SK-N-SH (cell line): ENCODE results near the gene TMOD3. TPM values are rescaled to one million over a fixed set of nuclear protein-coding genes. Genes with fewer than 3 reads are reported as not detected.

Experiments
- CTCF ChIA-PET: fragments of 300-600, 350-600 bp; formaldehyde crosslinking; extraction: SDS; loops from one replicate; lab custom pipeline; 2021; lab: Yijun Ruan, JAX
- POLR2A ChIA-PET: fragments of 350-600 bp; sonication (Branson Sonifier 250); formaldehyde crosslinking; extraction: SDS; loops from one replicate; lab custom pipeline; 2020; ENCODE audit warnings: antibody characterized with exemption, inconsistent platforms; lab: Yijun Ruan, JAX
- DNase-seq: peaks from one replicate; pipeline ENCODE4 v3.0.0; 2012
- H2AFZ ChIP-seq: fragments of 200-600 bp; sonication (generic); 2 replicates; pipeline ENCODE4 v1.8.1; 2016; ENCODE audit warnings: antibody characterized with exemption, mild to moderate bottlenecking, low read depth
- H3F3A ChIP-seq: fragments of 200-600 bp; sonication (generic); replicated peaks from 2 replicates; pipeline ENCODE3; 2016; ENCODE audit warnings: antibody characterized with exemption, mild to moderate bottlenecking; ENCODE audit not compliant: insufficient read depth
- H3K27ac ChIP-seq, 2 experiments: fragments of 200-500 bp in 1 of 2; fragments of 200-600 bp in 1 of 2; sonication (Bioruptor generic) in 1 of 2; sonication (generic), shearing (Covaris generic) in 1 of 2; 2 replicates each; pipeline versions ENCODE4 v1.5.1 to v1.6.1; 2014 to 2016; ENCODE audit warnings: low read depth in 2 of 2, inconsistent platforms in 1 of 2, low read length in 1 of 2, mild to moderate bottlenecking in 1 of 2, mixed read lengths in 1 of 2
- H3K27me3 ChIP-seq: fragments of 200-600 bp; sonication (generic), shearing (Covaris generic); 2 replicates; pipeline ENCODE4 v1.6.1; 2016; ENCODE audit warnings: mixed run types; ENCODE audit not compliant: insufficient read depth
- H3K36me3 ChIP-seq, 2 experiments: fragments of 200-500 bp in 1 of 2; fragments of 200-600 bp in 1 of 2; sonication (Bioruptor generic) in 1 of 2; sonication (generic) in 1 of 2; replicated peaks in 1 of 2; 2 replicates each; pipeline versions ENCODE3 to v1.5.1; 2014 to 2016; ENCODE audit warnings: low read length in 1 of 2, mild to moderate bottlenecking in 1 of 2; ENCODE audit not compliant: insufficient read depth in 2 of 2, control insufficient read depth in 1 of 2
- H3K4me1 ChIP-seq, 2 experiments: fragments of 200-500 bp in 1 of 2; fragments of 200-600 bp in 1 of 2; sonication (Bioruptor generic) in 1 of 2; sonication (generic), shearing (Covaris generic) in 1 of 2; 2 replicates each; pipeline versions ENCODE4 v1.5.1 to v1.6.1; 2014 to 2016; ENCODE audit warnings: low read depth in 1 of 2, low read length in 1 of 2, mixed run types in 1 of 2; ENCODE audit not compliant: insufficient read depth in 2 of 2, control insufficient read depth in 1 of 2
- H3K4me2 ChIP-seq: fragments of 200-600 bp; sonication (generic), shearing (Covaris generic); 2 replicates; pipeline ENCODE4 v1.6.1; 2017; ENCODE audit warnings: mixed run types
- H3K4me3 ChIP-seq, 2 experiments: fragments of 200-500 bp in 1 of 2; fragments of 200-600 bp in 1 of 2; sonication (Bioruptor generic) in 1 of 2; sonication (generic), shearing (Covaris generic) in 1 of 2; 2 replicates each; pipeline versions ENCODE4 v1.5.1 to v1.8.1; 2014 to 2016; ENCODE audit warnings: low read depth in 2 of 2, inconsistent platforms in 1 of 2, low read length in 1 of 2, mild to moderate bottlenecking in 1 of 2, mixed read lengths in 1 of 2, moderate library complexity in 1 of 2
- H3K79me2 ChIP-seq: fragments of 200-600 bp; sonication (generic); 2 replicates; pipeline ENCODE4 v1.8.1; 2017; ENCODE audit warnings: mild to moderate bottlenecking; ENCODE audit not compliant: insufficient read depth
- H3K9ac ChIP-seq: fragments of 200-600 bp; sonication (generic); 2 replicates; pipeline ENCODE4 v1.6.1; 2017; ENCODE audit warnings: mixed run types
- H3K9me2 ChIP-seq: fragments of 200-600 bp; sonication (generic); 2 replicates; pipeline ENCODE4 v1.6.1; 2017; ENCODE audit warnings: mixed run types
- H3K9me3 ChIP-seq: fragments of 200-600 bp; sonication (generic); 2 replicates; pipeline ENCODE4 v1.6.1; 2017; ENCODE audit warnings: mixed run types, mild to moderate bottlenecking, moderate library complexity
- H4K20me1 ChIP-seq: fragments of 200-600 bp; sonication (generic); 2 replicates; pipeline ENCODE4 v1.6.1; 2017; ENCODE audit warnings: mild to moderate bottlenecking, mixed run types; ENCODE audit not compliant: insufficient read depth
- EZH2phosphoT487 ChIP-seq: fragments of 200-600 bp; sonication (generic); IDR thresholded peaks from 2 replicates; pipeline ENCODE4 v1.6.1; 2017; ENCODE audit warnings: low read depth, mixed run types, mild to moderate bottlenecking, antibody characterized with exemption, moderate library complexity, borderline replicate concordance
- FOXJ3 ChIP-seq: sonication (generic); formaldehyde crosslinking; IDR thresholded peaks from 2 replicates; pipeline ENCODE4 v1.5.1; 2020; ENCODE audit warnings: mild to moderate bottlenecking, missing genetic modification reagents
- FOXM1 ChIP-seq: IDR thresholded peaks from 2 replicates; pipeline ENCODE4 v1.4.0; 2012; ENCODE audit warnings: low read depth, mild to moderate bottlenecking
- GATA2 ChIP-seq: sonication (generic); formaldehyde crosslinking; IDR thresholded peaks from 2 replicates; pipeline ENCODE4 v1.5.0; 2020; ENCODE audit warnings: mild to moderate bottlenecking, missing genetic modification reagents
- RAD21 ChIP-seq: IDR thresholded peaks from 2 replicates; pipeline ENCODE4 v1.6.1; 2012; ENCODE audit warnings: mild to moderate bottlenecking, low read length
- SIN3A ChIP-seq: IDR thresholded peaks from 2 replicates; pipeline ENCODE4 v1.6.1; 2012; ENCODE audit warnings: low read depth, mild to moderate bottlenecking, low read length, moderate library complexity, borderline replicate concordance
- TAF1 ChIP-seq: IDR thresholded peaks from 2 replicates; pipeline ENCODE4 v1.6.1; 2012; ENCODE audit warnings: low read depth, mild to moderate bottlenecking, low read length, moderate library complexity, borderline replicate concordance
- WGBS: methylation state at CpG from one replicate; pipeline ENCODE4 v1.1.6; 2017; ENCODE audit warnings: low lambda C conversion rate; 5-methylcytosine and 5-hydroxymethylcytosine counted together
- polyA plus RNA-seq, 3 experiments: library from polyadenylated mRNA; depleted of rRNA; stranded (reverse); fragments of >200 nt; gene quantifications; 2 replicates each; pipeline ENCODE4 v1.2.3, GENCODE V29; 2012
- TF ChIP-seq, protein P1 (sequence below): IDR thresholded peaks from 2 replicates; pipeline ENCODE4 v1.4.0; 2012; ENCODE audit warnings: low read depth
- TF ChIP-seq, protein P2 (sequence below): fragments of 150-350 bp; IDR thresholded peaks from 2 replicates; pipeline ENCODE4 v1.6.1; 2016; ENCODE audit warnings: mild to moderate bottlenecking, low read depth, low read length
- TF ChIP-seq, protein P3 (sequence below): IDR thresholded peaks from 2 replicates; pipeline ENCODE4; 2012
- TF ChIP-seq, protein P4 (sequence below): fragments of 200-600 bp; sonication (generic); IDR thresholded peaks from 2 replicates; pipeline ENCODE4 v1.6.1; 2017; ENCODE audit warnings: antibody characterized with exemption, mild to moderate bottlenecking, moderate library complexity
- TF ChIP-seq, protein P5 (sequence below): IDR thresholded peaks from 2 replicates; pipeline ENCODE4 v1.4.0; 2012; ENCODE audit warnings: low read depth, borderline replicate concordance
- TF ChIP-seq, protein P6 (sequence below): IDR thresholded peaks from 2 replicates; pipeline ENCODE4 v1.4.0; 2012; ENCODE audit warnings: low read depth, borderline replicate concordance

The TMOD3 gene
- polyA plus RNA-seq, 1 of the 3 experiments (the other 2 are of a cell fraction): 6.0 TPM

DNA sequence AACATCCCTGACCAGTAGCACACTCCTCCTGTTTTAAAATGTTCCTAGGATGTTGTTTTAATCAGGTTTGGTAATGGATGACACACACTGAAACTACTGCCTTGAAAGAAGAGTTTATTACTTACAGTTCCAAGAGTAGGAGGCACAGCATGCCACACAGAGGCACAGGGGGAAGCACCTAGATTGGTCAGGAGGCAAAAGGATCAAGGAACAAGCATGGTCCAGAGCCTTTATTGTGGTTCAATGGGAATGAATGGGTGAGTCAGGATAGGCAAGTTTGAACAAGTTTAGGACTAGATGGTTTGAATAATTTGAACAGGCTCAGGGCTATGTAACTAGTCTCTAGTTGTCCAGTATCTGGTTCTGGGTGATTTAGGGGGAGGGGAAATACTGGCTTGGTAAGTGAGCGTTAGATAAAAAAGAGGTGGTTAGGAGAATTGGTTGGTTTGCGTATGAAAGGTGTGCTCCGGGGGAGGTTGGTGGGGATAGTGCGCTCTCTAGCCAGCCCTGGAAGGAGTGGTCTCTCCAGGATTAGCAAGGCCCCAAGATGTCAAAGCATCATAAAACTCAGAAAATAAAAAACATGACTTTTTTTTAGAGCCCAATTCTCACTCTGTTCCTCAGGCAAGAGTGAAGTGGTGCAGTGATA is 35.1 kb downstream of the TMOD3 start:
- no peak overlapping the region for H3K9ac ChIP-seq
- TF ChIP-seq RAD21: no peak
- no peak for TF ChIP-seq FOXM1
- TF ChIP-seq, protein P1, sequence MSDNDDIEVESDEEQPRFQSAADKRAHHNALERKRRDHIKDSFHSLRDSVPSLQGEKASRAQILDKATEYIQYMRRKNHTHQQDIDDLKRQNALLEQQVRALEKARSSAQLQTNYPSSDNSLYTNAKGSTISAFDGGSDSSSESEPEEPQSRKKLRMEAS: no peak
- POLR2A ChIA-PET: no interaction called here
- CTCF ChIA-PET: no interaction called here
- 95% methylated on average over 4 of the region's 4 CpGs for WGBS
- H4K20me1 ChIP-seq: peaks cover 12% of the 10 kb centered on the region; the same call in 1 of the 2 replicates
- peaks cover 10 to 30% of the 10 kb centered on the region in 2 experiments for H3K4me1 ChIP-seq
- no peak overlapping the region for H2AFZ ChIP-seq
- H3K4me2 ChIP-seq: no peak overlapping the region
- no peak overlapping the region for H3K4me3 ChIP-seq
- no peak overlapping the region for H3K27ac ChIP-seq
- H3K36me3 ChIP-seq: peaks cover 15 to 33% of the 10 kb centered on the region in 2 experiments
- no peaks in the 10 kb centered on the region for H3K9me2 ChIP-seq
- no peak for DNase-seq
- H3K79me2 ChIP-seq: peaks cover 85% of the 10 kb centered on the region
- no peaks in the 10 kb centered on the region for H3K9me3 ChIP-seq
- H3F3A ChIP-seq: peaks cover 17% of the 10 kb centered on the region
- H3K27me3 ChIP-seq: no peaks in the 10 kb centered on the region

DNA sequence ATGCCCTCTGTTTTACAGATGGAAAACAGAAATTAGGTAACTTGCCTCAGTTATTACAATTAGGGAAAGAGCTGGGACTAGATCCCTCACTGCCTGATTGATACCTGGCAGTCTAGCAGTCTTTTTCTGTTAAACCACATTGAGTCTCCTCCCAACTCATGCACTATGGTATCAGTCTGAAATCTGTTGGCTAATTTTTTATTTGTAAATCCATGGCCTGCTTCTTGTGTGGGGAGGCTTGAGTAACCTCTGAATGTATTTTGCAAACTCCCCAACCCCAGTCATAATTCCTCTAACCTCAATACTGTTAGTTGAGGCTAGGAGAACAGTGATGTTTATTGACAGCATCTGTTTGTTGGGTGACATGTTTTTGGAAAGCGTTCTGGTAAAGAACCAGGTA is 35.9 kb downstream of the TMOD3 start:
- CTCF ChIA-PET: interaction anchor here (1.4 kb wide), 1 partner anchor 64 kb away, joined by 3 read pairs; no protein-coding TSS in a partner anchor
- Histone ChIP-seq H3K9me2 (no peaks in the 10 kb centered on the region), H3K27ac (no peak overlapping the region), H2AFZ (no peak overlapping the region), H3K4me2 (no peak overlapping the region), H3K36me3 (peaks cover 15 to 37% of the 10 kb centered on the region in 2 experiments), H3K4me1 (peaks cover 10 to 31% of the 10 kb centered on the region in 2 experiments), H3K27me3 (no peaks in the 10 kb centered on the region), H3K9ac (no peak overlapping the region), H3K9me3 (no peaks in the 10 kb centered on the region), H3K79me2 (peaks cover 86% of the 10 kb centered on the region), H4K20me1 (peaks cover 12% of the 10 kb centered on the region; the same call in 1 of the 2 replicates)
- WGBS: 96% methylated on average over 1 of the region's 1 CpG
- no peak for DNase-seq
- TF ChIP-seq GATA2 (CRISPR knock-in tag) (no peak), SIN3A (no peak), FOXJ3 (CRISPR knock-in tag) (no peak), EZH2phosphoT487 (no peak), TAF1 (no peak), FOXM1 (no peak)
- TF ChIP-seq, protein P2, sequence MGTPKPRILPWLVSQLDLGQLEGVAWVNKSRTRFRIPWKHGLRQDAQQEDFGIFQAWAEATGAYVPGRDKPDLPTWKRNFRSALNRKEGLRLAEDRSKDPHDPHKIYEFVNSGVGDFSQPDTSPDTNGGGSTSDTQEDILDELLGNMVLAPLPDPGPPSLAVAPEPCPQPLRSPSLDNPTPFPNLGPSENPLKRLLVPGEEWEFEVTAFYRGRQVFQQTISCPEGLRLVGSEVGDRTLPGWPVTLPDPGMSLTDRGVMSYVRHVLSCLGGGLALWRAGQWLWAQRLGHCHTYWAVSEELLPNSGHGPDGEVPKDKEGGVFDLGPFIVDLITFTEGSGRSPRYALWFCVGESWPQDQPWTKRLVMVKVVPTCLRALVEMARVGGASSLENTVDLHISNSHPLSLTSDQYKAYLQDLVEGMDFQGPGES: no peak
- TF ChIP-seq, protein P3, sequence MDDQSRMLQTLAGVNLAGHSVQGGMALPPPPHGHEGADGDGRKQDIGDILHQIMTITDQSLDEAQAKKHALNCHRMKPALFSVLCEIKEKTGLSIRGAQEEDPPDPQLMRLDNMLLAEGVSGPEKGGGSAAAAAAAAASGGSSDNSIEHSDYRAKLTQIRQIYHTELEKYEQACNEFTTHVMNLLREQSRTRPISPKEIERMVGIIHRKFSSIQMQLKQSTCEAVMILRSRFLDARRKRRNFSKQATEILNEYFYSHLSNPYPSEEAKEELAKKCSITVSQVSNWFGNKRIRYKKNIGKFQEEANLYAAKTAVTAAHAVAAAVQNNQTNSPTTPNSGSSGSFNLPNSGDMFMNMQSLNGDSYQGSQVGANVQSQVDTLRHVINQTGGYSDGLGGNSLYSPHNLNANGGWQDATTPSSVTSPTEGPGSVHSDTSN: no peak
- TF ChIP-seq, protein P4, sequence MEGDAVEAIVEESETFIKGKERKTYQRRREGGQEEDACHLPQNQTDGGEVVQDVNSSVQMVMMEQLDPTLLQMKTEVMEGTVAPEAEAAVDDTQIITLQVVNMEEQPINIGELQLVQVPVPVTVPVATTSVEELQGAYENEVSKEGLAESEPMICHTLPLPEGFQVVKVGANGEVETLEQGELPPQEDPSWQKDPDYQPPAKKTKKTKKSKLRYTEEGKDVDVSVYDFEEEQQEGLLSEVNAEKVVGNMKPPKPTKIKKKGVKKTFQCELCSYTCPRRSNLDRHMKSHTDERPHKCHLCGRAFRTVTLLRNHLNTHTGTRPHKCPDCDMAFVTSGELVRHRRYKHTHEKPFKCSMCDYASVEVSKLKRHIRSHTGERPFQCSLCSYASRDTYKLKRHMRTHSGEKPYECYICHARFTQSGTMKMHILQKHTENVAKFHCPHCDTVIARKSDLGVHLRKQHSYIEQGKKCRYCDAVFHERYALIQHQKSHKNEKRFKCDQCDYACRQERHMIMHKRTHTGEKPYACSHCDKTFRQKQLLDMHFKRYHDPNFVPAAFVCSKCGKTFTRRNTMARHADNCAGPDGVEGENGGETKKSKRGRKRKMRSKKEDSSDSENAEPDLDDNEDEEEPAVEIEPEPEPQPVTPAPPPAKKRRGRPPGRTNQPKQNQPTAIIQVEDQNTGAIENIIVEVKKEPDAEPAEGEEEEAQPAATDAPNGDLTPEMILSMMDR: no peak
- TF ChIP-seq, protein P5, sequence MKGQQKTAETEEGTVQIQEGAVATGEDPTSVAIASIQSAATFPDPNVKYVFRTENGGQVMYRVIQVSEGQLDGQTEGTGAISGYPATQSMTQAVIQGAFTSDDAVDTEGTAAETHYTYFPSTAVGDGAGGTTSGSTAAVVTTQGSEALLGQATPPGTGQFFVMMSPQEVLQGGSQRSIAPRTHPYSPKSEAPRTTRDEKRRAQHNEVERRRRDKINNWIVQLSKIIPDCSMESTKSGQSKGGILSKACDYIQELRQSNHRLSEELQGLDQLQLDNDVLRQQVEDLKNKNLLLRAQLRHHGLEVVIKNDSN: no peak
- TF ChIP-seq, protein P6, sequence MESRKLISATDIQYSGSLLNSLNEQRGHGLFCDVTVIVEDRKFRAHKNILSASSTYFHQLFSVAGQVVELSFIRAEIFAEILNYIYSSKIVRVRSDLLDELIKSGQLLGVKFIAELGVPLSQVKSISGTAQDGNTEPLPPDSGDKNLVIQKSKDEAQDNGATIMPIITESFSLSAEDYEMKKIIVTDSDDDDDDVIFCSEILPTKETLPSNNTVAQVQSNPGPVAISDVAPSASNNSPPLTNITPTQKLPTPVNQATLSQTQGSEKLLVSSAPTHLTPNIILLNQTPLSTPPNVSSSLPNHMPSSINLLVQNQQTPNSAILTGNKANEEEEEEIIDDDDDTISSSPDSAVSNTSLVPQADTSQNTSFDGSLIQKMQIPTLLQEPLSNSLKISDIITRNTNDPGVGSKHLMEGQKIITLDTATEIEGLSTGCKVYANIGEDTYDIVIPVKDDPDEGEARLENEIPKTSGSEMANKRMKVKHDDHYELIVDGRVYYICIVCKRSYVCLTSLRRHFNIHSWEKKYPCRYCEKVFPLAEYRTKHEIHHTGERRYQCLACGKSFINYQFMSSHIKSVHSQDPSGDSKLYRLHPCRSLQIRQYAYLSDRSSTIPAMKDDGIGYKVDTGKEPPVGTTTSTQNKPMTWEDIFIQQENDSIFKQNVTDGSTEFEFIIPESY: no peak
- TF ChIP-seq, all 33 proteins: peak for 0
- POLR2A ChIA-PET: no interaction called here
- Histone ChIP-seq H3F3A (peaks cover 19% of the 10 kb centered on the region), H3K4me3 (no peak overlapping the region)
